ENCODE results near the gene SLC38A10.

The SLC38A10 gene

DNA sequence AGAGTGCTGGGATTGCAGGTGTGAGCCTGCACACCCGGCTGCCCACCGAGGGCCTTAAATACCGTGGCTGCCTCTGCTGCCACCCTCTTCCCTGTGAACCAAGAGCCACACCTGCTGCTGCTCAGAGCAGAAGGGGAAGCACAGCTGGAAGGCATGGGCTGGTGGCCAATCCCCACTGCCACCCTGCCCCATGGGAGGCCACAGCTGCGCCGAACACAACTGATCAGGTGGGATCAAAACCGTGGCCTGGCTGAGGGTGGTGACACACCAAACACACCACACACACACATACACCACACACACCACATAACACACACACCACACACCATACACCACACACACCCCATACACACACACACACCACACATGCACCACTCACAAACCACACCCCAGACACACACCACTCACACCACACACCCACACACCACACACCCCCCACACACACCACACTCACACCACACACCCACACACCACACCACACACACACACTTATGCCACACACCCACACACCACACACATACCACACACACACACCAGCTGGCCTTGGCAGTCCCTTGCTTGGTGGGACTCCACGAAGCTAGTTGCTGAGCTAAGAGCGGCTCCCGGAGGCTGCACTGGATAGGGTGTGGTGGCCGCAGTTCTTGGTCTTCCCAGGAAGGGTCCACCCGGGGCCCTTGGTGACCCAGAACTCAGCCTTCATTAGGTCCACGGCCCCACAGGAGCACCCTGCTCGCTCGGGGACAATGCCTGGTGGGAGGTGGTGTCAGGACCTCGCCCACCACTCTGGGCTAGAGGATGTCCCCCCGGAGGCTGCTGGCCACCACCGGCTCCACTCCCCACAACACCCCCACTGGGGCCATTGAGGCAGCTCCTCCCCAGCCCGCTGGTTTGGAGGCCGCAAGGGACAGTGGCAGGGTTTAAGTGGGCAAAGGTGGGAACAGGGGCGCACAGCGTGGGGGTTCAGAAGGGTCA, 87.2 kb downstream of the SLC38A10 start:
- Histone ChIP-seq H3K27ac (ENCODE audit: low read depth, low read length, severe bottlenecking) (no peak overlapping the region), H3K36me3 (ENCODE audit: control insufficient read depth, insufficient read depth, low read length) (peaks cover 12% of the 10 kb centered on the region), H3K4me3 (ENCODE audit: extremely low read depth, insufficient read depth, low read length, poor library complexity, severe bottlenecking) (no peak overlapping the region), H3K4me1 (ENCODE audit: control insufficient read depth, insufficient read depth, low read length, poor library complexity, severe bottlenecking) (no peaks in the 10 kb centered on the region), H3K9me3 (ENCODE audit: control insufficient read depth, low read length) (no peaks in the 10 kb centered on the region)
- WGBS, 2 experiments (ENCODE audit: insufficient coverage in 2 of 2) = 86 to 95% methylated on average over 11 to 13 of the region's 21 CpGs

DNA sequence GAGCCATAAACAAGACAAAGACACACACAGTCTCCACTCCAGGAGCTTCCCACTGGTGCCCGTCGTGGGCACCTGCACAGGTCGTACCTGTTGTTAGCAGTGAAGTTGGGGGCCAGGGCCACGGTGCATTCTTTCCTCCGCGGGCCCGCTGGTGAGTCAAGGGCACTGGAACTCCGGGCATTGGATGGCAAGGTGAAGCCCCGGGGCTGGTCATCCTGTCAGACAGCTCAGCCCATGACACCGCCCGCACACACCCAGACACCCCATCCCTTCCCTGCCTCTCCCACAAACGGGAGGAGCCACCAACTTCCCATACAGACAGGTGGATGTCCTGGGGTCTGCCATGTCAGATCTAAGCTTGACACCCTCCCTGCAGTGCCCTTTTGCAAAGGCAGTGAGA, 88.5 kb downstream of the SLC38A10 start:
- Histone ChIP-seq H3K4me3 (ENCODE audit: extremely low read depth, insufficient read depth, low read length, poor library complexity, severe bottlenecking) (no peak overlapping the region), H3K9me3 (ENCODE audit: control insufficient read depth, low read length) (no peaks in the 10 kb centered on the region), H3K36me3 (ENCODE audit: control insufficient read depth, insufficient read depth, low read length) (peaks cover 18% of the 10 kb centered on the region), H3K27ac (ENCODE audit: low read depth, low read length, severe bottlenecking) (no peak overlapping the region), H3K4me1 (ENCODE audit: control insufficient read depth, insufficient read depth, low read length, poor library complexity, severe bottlenecking) (no peaks in the 10 kb centered on the region)
- WGBS, 2 experiments (ENCODE audit: insufficient coverage in 2 of 2) = 96 to 98% methylated on average over 5 to 12 of the region's 12 CpGs

DNA sequence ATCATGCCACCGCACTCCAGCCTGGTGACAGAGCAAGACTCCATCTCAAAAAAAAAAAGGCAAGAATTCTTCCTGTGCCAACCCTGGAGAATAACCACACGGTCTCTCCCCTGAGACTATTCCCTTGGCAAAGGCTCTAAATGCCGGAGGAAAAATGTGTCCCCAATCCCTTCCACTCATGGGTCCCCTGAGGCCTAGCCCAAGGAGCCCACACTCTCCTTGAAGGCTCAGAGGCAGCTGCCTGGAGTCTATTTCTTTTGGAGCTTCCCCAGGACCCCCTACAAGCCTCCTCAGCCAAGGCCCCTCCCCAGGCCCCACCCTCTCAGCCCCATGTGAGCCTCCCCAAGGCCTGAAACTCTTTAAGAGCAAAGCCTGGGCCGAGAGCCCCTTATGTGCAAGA, 88.9 kb downstream of the SLC38A10 start:
- H3K4me1 ChIP-seq (ENCODE audit: control insufficient read depth, insufficient read depth, low read length, poor library complexity, severe bottlenecking) = no peaks in the 10 kb centered on the region
- H3K36me3 ChIP-seq (ENCODE audit: control insufficient read depth, insufficient read depth, low read length) = peaks cover 18% of the 10 kb centered on the region
- H3K4me3 ChIP-seq (ENCODE audit: extremely low read depth, insufficient read depth, low read length, poor library complexity, severe bottlenecking) = no peak overlapping the region
- no peaks in the 10 kb centered on the region for H3K9me3 ChIP-seq (ENCODE audit: control insufficient read depth, low read length)
- no peak overlapping the region for H3K27ac ChIP-seq (ENCODE audit: low read depth, low read length, severe bottlenecking)
- 100% methylated on average over 1 to 2 of the region's 4 CpGs for WGBS, 2 experiments (ENCODE audit: insufficient coverage in 2 of 2)

DNA sequence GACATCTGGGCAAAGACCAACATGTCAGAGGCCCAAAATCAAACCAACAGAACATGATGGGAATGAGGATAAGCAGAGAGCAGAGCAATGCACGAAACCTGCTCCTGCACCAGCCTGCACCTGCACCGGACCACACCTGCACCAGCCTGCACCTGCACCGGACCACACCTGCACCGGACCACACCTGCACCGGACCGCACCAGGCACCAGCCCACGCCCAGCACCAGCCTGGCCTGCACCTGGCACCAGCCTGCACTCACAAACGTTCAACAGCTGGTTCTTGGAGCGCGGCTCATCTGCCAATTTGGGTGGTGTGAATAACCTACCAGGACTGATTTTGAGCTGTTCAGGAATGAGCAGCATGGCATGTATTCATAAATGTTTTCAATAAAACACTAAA, 90.5 kb downstream of the SLC38A10 start:
- no peak overlapping the region for H3K27ac ChIP-seq (ENCODE audit: low read depth, low read length, severe bottlenecking)
- no peaks in the 10 kb centered on the region for H3K9me3 ChIP-seq (ENCODE audit: control insufficient read depth, low read length)
- peaks cover 24% of the 10 kb centered on the region for H3K36me3 ChIP-seq (ENCODE audit: control insufficient read depth, insufficient read depth, low read length)
- H3K4me3 ChIP-seq (ENCODE audit: extremely low read depth, insufficient read depth, low read length, poor library complexity, severe bottlenecking) = no peak overlapping the region
- 80 to 83% methylated on average over 10 of the region's 10 CpGs for WGBS, 2 experiments (ENCODE audit: insufficient coverage in 2 of 2)
- H3K4me1 ChIP-seq (ENCODE audit: control insufficient read depth, insufficient read depth, low read length, poor library complexity, severe bottlenecking) = peaks cover 2% of the 10 kb centered on the region

DNA sequence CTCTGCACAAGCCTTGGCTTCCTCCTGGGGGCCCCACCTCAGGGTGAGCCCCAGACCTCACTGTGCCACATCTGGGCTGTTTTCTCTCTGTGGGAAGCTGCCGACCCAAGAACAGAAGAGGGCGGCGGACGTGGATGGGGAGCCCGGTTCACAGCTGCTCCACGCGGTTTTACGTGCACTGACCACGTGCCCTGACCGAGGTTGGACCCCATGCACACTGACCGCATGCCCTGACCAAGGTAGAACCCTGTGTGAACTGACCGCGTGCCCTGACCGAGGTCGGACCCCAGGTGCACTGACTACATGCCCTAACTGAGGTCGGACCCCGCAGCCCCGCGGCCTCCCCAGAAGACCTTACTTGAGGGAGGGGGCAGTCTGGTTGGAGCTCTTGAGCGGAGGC, 92.0 kb downstream of the SLC38A10 start:
- H3K27ac ChIP-seq (ENCODE audit: low read depth, low read length, severe bottlenecking) = no peak overlapping the region
- H3K4me3 ChIP-seq (ENCODE audit: extremely low read depth, insufficient read depth, low read length, poor library complexity, severe bottlenecking) = no peak overlapping the region
- no peaks in the 10 kb centered on the region for H3K9me3 ChIP-seq (ENCODE audit: control insufficient read depth, low read length)
- peaks cover 2% of the 10 kb centered on the region for H3K4me1 ChIP-seq (ENCODE audit: control insufficient read depth, insufficient read depth, low read length, poor library complexity, severe bottlenecking)
- WGBS, 2 experiments (ENCODE audit: insufficient coverage in 2 of 2) = 95 to 97% methylated on average over 20 of the region's 20 CpGs
- peaks cover 21% of the 10 kb centered on the region for H3K36me3 ChIP-seq (ENCODE audit: control insufficient read depth, insufficient read depth, low read length)

DNA sequence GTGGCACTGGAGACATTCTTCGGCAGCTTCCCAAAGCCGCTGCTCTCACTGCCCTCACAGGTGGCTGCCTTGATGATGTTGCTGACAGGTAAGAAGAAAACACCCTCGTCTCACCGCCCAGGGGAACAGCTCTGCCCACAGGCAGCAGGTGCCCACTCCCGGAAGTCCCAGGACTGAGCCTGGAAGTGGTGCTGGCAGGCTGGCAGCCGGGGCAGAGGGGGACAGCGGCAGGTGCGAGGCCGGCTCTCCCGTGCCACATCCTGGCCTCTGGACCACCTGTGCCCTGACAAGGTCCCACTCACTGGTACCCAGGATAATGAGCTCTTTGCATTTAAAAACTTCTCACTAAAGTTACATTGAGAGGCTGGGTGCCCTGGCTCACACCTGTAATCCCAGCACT, 92.8 kb downstream of the SLC38A10 start:
- Histone ChIP-seq H3K9me3 (ENCODE audit: control insufficient read depth, low read length) (no peaks in the 10 kb centered on the region), H3K4me1 (ENCODE audit: control insufficient read depth, insufficient read depth, low read length, poor library complexity, severe bottlenecking) (peaks cover 2% of the 10 kb centered on the region), H3K4me3 (ENCODE audit: extremely low read depth, insufficient read depth, low read length, poor library complexity, severe bottlenecking) (no peak overlapping the region), H3K27ac (ENCODE audit: low read depth, low read length, severe bottlenecking) (no peak overlapping the region), H3K36me3 (ENCODE audit: control insufficient read depth, insufficient read depth, low read length) (peaks cover 20% of the 10 kb centered on the region)
- WGBS, 2 experiments (ENCODE audit: insufficient coverage in 2 of 2) = 96 to 98% methylated on average over 10 of the region's 10 CpGs

DNA sequence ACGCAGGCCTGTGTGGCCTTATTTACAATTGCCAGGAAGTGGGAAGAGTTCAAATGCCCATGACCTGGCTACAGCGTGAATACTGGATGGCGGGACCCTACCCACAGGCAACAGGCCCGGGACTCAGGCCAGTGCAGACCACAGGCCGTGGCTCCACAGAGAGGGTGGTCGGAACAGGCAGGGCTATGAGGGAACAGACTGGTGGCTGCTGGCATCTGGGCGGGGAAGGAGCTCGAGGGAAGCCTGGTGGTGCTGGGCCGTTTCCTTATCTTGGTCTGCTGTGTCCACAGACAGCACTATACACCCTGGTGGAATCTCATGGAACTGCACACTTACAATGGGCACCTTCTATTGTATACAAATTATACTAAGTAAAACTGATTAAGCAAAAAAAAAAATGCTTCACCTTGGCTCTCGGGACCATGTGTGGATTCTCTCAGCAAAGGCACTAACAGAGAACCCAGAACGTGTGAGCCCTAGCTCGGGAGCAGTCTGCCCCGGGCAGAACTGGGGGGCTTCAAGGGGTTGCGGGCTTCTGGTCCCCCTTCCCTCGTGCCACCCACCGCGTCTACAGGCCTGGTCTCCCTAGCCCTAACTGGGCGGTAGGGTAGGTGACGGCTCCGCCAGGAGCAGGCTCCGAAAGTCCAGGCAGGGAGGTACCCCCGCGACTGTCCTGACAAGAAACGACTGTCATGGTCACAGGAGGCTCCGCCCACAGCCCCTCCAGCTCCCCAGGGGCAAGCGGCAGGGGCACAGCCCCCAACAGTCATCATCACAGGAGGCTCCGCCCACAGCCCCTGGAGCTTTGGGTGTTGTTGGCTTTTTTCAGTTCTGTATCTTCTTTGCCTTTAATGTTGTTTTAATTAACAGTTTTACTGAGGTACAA, 94.2 kb downstream of the SLC38A10 start:
- Histone ChIP-seq H3K9me3 (ENCODE audit: control insufficient read depth, low read length) (no peaks in the 10 kb centered on the region), H3K4me3 (ENCODE audit: extremely low read depth, insufficient read depth, low read length, poor library complexity, severe bottlenecking) (no peak overlapping the region), H3K27ac (ENCODE audit: low read depth, low read length, severe bottlenecking) (no peak overlapping the region), H3K36me3 (ENCODE audit: control insufficient read depth, insufficient read depth, low read length) (peaks cover 22% of the 10 kb centered on the region), H3K4me1 (ENCODE audit: control insufficient read depth, insufficient read depth, low read length, poor library complexity, severe bottlenecking) (peaks cover 2% of the 10 kb centered on the region)
- WGBS, 2 experiments (ENCODE audit: insufficient coverage in 2 of 2) = 89 to 95% methylated on average over 24 to 25 of the region's 27 CpGs

DNA sequence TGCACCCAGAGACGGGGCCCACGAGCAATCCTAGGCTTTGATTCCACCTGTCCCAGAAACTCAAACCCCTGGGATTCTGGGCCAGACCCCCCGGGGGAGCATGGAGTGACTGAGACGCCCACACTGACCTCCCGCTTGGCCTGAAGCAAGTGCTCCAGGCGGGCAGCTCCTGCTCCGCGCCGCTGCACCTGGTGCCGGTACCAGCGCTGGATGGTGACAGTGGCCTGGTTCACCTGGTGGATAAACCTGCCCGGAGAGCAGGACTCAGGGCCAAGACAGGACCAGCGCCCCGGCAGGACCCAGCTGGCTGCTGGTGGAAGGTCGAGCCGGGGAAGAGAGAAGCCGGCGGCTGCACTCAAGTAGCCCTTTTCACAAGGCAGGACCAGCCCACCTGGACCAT, 94.9 kb downstream of the SLC38A10 start:
- Histone ChIP-seq H3K27ac (ENCODE audit: low read depth, low read length, severe bottlenecking) (no peak overlapping the region), H3K4me1 (ENCODE audit: control insufficient read depth, insufficient read depth, low read length, poor library complexity, severe bottlenecking) (peaks cover 2% of the 10 kb centered on the region), H3K36me3 (ENCODE audit: control insufficient read depth, insufficient read depth, low read length) (peaks cover 22% of the 10 kb centered on the region), H3K4me3 (ENCODE audit: extremely low read depth, insufficient read depth, low read length, poor library complexity, severe bottlenecking) (no peak overlapping the region), H3K9me3 (ENCODE audit: control insufficient read depth, low read length) (no peaks in the 10 kb centered on the region)
- WGBS, 2 experiments (ENCODE audit: insufficient coverage in 2 of 2) = 95 to 97% methylated on average over 18 of the region's 18 CpGs

DNA sequence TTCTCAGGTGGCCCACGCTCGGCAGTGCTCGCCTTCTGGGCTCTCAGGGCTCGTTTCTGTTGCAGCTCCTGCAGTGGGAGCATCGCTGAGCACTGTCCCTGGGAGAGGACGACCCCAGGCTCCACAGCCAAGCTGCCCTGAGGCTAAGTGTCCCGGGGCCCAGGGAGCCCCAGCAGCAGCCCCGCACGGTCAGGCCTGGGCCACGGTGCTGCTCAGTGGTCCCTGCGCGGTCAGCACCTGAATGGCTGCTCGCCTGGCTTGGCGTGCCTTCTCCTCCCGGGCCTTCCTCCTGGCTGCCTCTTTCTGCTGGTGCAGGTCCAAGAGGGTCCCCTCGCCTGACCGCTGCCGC, 95.7 kb downstream of the SLC38A10 start:
- H3K36me3 ChIP-seq (ENCODE audit: control insufficient read depth, insufficient read depth, low read length) = peaks cover 22% of the 10 kb centered on the region
- no peak overlapping the region for H3K27ac ChIP-seq (ENCODE audit: low read depth, low read length, severe bottlenecking)
- H3K9me3 ChIP-seq (ENCODE audit: control insufficient read depth, low read length) = no peaks in the 10 kb centered on the region
- 95% methylated on average over 18 of the region's 18 CpGs for whole genome bisulfite sequencing, 2 experiments (ENCODE audit: insufficient coverage in 2 of 2)
- no peak overlapping the region for H3K4me3 ChIP-seq (ENCODE audit: extremely low read depth, insufficient read depth, low read length, poor library complexity, severe bottlenecking)
- peaks cover 2% of the 10 kb centered on the region for H3K4me1 ChIP-seq (ENCODE audit: control insufficient read depth, insufficient read depth, low read length, poor library complexity, severe bottlenecking)

DNA sequence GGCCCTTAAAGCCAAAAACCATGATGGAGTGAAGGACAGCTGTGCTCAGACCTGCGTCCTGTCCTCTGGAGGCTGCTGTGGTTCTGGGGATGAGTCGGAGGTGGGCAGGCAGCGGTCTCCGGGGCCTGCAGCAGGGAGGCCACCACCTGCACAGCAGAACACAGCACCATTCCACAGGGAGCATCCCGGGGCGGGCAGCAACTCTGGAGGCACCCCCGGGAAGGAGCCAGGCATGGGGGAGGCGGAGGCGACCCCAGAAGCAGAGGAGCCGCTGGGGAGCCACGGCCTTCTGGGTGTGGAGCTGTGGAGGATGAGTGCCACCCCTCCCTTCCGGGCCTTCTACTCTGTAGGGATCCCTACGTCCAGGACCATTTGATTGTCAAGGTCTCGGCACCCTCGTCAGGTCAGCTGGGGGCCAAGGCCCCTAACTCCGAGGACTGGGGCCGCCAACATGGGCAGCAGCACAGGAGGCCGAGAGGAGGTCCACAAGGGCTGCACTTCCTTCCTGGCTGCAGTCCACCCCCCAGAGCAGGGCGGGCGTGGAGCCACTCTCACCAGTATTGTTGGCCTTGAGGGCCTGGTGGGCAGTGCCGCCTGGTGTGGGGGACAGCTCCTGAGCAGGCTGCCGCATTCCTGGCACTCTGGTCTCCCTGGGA, 96.2 kb downstream of the SLC38A10 start:
- WGBS, 2 experiments (ENCODE audit: insufficient coverage in 2 of 2) = 91 to 95% methylated on average over 15 to 21 of the region's 22 CpGs
- no peaks in the 10 kb centered on the region for H3K9me3 ChIP-seq (ENCODE audit: control insufficient read depth, low read length)
- peaks cover 4% of the 10 kb centered on the region for H3K4me1 ChIP-seq (ENCODE audit: control insufficient read depth, insufficient read depth, low read length, poor library complexity, severe bottlenecking)
- H3K4me3 ChIP-seq (ENCODE audit: extremely low read depth, insufficient read depth, low read length, poor library complexity, severe bottlenecking) = no peak overlapping the region
- H3K36me3 ChIP-seq (ENCODE audit: control insufficient read depth, insufficient read depth, low read length) = peaks cover 22% of the 10 kb centered on the region
- H3K27ac ChIP-seq (ENCODE audit: low read depth, low read length, severe bottlenecking) = no peak overlapping the region

Data from mesodermal cell (in vitro differentiated cells).